GM19455 (cell line): ENCODE data around the gene PCBP2.
"Not testable (repeated sequence)": the region's sequence is repeated elsewhere in the genome, so short reads cannot be mapped to it uniquely, and the experiment has no call there.

Experiments used
- ATAC-seq: cut with Tn5 transposase; IDR thresholded peaks from one replicate; pipeline ENCODE4 v1.9.1; 2021; ENCODE audit not compliant: unreplicated experiment

PCBP2 gene

DNA sequence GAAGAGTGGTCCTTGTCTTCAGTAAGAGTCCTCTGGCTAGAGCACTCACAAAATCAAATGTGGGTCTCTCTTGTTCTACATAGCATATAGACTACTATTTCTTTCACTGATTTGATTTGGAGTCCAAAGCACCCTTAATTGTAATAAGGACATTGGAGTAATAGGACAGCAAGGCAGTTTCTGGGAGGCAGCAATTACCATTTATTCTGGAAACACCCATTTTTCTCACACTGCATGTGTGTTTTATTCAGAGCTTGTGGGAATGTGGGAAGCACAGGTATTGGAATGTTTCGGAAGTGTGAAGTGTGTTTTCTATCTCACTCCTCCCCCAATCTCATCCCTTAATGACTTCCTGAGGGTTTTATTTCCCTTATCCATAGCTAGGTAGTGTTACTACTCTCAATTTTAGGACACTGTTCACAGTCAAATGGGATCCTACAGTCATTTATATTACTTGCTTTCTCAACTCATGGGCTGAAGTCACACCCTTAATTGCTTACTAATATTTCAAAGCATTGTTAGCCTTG lies 20.2 kb downstream of the PCBP2 start:
- no peak for ATAC-seq

DNA sequence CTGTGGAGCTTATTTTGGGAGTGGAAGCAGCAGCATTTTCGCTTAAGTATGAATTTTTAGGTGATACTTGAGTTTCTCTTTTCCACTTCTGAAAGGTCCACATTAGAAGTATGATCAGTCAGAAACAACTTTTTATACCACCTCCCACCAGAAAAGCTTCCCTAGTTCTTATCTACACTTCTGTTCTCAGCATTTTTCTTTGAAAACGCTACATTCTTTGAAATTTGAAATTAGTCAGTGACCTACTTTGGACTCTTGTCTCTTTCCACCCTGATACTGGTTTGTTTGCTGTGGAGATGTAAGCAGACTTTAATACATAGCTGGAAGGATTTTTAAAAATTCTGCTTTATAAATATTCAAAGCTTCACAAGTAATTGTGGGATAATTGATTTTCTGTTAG lies 22.2 kb downstream of the PCBP2 start:
- no peak for ATAC-seq

DNA sequence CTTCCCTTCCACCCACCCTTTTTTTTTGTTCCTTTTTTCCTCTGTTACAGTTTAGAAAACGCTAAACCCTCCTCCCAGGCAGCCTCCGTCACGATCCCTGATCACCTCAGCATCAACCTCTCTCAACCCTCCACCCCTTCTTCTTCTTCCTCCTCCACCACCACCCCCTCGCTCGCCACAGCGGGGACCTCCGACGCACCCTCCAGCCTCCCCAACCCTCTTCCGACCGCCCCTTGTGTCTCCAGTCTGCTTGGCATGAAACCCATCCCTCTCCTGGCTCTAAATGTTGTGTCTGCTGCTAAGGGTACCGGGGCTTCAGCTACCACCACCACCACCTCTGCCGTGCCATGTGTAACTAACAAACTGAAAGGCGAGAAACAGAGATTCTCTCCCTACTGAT lies 22.9 kb downstream of the PCBP2 start:
- ATAC-seq = no peak

DNA sequence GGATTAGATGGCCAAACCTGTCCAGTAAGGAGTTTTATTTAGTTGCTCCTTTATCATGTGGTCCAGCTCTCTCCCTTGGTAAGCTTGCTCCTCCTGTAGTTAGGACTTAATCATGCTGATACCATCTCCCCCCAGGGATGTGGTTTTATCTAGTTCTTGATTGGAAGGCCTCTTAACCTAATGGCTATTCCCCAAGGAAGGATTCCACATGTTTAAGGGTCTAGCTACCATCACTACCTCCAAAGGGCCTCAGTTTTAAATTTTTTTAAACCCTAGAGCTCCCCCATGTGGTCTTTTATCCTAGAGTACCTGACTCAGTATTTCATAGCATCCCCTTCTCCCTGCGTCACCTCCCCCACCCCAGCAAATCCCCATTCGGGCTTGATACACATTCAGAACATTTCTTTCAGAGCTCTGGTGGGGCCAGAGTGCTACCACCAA lies 24.9 kb downstream of the PCBP2 start:
- no peak for ATAC-seq

DNA sequence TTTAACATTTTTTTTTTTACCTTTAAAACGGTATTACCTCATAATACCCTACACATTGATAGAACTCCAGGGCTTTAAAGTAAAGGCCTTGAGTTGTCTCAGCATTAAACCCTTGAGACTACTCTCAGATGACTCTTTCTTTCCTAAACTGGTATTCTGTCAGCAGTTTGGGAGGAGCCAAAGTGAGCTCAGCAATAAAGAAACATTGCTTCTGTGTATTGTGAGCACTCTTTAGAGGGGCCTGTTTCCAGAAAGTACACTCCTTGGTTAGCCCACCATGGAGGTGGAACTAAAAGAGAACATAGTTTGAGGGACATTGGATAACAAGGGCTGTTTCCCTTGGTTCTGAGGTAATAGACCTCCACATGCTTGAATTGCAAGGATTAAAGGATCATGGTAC lies 27.0 kb downstream of the PCBP2 start:
- no peak for ATAC-seq

DNA sequence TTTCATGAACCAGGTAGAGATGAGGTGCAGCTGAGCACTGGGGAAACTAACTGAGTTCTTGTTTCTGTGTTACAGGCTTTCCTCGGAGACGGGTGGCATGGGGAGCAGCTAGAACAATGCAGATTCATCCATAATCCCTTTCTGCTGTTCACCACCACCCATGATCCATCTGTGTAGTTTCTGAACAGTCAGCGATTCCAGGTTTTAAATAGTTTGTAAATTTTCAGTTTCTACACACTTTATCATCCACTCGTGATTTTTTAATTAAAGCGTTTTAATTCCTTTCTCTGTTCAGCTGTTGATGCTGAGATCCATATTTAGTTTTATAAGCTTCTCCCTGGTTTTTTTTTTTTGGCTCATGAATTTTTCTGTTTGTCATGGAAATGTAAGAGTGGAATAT lies 27.4 kb downstream of the PCBP2 start:
- no peak for ATAC-seq

DNA sequence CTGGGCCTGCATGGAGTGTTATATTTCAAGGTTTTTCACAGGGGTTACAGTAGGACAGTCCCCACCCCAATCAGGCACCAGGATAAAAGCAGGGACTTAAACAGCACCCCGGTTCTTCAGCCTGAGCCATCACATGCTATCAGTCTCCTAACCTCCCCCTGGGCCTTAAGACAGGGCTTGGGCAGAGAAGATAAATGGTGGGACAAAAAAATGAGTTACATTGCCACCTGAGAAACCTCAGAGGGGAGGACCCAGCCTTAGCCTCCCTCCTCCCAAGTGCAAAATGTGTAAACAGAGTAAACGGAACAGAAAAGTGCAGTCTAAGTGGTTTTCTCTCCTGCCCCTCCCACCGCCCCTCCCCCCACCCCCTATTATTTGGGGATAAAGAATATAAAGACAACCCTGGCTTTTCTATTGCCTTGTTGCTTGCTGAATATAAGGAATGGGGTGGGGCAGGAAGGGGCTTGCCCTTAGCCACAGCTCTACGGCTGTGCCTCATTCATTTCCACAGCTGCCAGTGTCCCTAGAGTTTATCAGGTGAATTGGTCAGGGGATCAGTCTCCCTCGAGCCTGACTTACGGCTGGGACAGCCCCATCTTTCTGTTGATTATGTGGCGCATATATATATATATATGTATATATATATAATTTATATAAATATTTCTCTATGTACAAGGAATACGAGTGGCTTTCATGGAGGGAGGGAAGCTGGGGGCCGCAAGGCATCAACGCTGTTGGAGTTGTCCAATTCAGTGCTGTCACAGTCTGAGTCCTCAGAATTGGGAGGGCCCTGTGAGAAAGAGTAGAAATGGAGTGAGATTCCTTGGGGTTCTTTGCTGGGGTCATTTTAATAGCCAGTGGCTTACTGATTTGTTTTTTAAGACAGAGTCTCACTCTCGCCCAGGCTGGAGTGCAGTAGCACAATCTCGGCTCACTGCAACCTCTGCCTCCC lies 28.9 kb downstream of the PCBP2 start:
- no peak for ATAC-seq

DNA sequence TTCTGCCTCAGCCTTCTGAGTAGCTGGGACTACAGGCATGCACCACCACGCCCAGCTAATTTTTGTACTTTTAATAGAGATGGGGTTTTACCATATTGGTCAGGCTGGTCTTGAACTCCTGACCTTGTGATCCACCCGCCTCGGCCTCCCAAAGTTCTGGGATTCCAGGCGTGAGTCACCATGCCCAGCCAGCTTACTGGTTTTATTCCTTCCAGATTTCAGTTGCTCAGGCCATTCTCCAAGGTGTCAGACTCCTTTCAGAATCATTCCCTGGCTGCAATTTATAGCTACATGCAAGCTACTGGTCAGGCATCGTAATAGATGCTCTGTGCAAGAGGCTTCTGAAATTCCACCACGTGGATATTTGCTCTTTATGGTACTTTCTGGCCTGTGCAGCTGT lies 29.6 kb downstream of the PCBP2 start:
- ATAC-seq = not testable (repeated sequence)

DNA sequence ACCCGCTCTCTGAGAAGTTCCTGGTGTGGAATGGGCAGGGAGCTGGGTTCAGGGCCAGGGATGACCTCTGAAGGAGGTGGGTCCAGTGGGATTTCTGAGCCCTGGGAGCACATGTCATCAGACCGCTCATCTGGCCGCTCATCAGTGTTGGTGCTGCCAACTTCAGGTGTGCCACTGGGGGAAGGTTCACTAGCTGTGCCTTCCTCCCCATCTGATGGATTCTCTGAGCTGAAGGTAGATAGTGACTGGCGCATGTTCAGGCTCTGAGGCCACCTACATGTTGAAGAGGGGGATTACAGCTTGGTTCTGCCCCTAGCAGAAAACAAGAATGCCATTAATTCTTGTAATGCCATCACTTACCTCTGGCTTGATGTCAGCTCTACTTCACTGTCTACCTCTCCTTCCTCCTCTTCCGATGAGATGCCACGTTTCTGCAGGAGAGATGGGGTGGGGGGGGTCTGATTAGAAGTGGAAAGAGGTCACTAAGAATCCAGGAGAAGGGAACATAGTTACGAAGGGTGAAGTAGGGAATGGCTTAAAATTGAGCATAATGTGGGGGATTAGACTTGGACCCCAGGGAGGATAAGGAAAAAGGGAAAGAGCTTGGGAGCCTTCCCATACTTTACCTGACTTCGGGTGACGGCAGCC lies 30.2 kb downstream of the PCBP2 start:
- no peak for ATAC-seq

DNA sequence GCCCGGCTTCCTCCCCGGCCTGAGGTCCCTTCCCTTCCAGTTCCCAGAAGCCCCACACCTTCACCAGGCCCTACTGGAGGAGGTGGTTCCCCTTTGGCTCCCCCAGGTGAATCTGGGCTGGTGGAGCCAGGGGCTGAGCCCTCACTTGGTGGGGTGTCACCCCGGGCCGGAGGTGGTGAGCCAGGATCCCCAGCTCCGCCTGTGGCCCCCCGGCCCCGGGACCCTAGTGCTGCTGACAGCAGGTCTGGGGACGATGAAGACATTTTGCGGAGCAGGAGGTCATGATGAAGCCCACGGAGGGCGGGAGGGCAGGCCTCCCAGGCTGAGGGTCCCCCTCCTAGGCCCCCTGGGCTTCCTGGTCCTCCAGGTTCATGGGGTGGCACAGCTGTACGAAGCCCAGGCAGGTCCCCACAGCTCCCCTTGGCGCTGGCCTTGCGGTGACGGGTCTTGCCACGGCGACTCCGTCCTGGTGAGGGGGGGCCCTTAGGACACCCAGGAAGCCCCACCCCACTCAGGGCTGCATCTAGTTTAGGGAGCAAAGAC lies 30.8 kb downstream of the PCBP2 start:
- no peak for ATAC-seq

DNA sequence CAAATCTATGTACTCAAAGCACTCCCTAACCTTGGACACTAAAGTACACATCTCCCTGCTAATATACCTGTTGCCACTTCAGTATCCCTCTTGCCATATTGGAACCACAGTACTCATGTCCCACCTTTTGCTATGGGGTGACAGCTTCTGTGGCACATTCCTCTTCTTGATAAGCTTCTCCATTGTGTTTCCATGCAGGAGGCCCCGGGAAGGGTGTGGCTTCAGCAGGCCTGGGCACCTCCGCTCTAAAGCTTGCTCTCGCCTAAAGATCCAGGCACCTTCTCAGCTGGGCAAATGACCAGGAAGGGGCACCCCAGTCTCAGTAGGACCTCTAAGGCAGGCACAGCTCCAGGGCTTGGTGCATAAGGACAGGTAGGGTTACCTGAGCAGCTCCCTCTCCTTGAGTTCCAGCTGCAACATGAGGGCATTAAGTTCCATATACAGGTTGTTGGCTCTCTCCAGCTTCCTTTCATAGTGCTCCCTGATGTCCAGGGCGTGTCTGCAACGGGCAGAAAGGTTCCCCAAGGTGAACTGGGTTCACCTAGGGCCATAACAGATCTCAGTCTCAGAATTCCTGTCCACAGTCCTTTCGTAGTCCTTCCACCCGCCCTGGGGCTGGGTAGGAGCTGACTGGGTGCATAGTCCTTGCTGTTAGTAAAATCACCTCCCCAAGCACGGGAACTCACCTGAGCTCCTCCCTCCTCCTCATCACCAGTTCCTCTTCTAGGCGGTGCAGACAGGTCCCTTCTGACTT lies 31.5 kb downstream of the PCBP2 start:
- ATAC-seq = no peak

DNA sequence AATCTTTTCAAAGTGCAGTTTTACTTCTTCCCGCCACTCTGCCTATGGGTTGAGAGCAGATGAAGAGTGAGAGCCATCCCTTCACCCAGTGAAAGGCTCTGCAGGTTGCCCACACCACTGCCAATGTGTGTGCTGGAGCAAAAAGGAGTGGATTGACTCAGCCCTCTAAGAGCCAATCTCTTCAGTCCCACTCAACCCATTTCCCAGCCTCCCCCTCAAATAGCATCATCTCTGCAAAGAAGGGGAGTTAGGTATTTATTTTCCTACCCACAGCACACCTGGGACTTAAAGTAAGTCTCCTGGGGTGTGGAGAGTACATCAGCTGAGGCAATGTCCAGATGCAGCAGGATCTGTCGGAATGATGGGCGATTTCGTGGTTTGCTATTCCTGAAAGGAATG lies 32.1 kb downstream of the PCBP2 start:
- no peak for ATAC-seq

DNA sequence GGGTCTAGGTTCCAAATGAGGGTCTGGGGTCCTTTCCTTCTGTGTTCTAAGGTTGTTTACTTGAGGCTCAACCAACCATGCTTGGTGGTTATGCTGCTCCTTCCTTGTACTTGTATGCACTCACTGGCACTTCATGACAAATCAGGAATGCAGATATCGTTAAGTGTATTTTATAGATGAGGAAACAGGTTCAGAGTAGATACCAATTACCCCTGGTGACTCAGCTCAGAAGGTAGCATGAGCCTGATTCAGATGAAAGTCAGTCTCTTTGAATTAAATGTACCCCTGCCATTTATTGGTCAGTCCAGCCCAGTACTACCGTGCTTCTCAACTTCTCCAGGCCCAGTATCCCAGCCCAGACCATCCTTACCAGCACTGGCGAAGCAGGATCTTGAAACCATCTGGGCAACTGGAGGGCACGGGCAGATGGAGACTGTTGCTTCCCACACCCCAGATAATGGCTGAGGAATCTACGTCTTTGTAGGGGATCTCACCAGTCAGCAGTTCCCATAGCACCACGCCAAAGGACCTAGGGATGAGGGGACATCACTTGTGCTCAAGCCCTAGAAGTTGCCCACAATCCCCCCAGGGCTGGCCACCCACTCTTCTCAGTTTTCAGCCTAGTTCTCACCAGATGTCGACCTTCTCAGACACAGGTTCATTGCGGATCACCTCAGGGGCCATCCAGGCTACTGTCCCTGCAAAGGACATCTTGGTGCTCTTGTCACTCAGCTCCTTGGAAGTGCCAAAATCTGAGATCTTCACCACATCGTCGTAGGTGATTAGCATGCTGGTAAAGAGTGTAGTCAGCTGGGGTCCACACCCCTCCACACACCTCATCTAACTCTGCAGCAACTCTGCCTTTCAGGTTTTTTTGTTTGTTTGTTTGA lies 33.0 kb downstream of the PCBP2 start:
- no peak for ATAC-seq

DNA sequence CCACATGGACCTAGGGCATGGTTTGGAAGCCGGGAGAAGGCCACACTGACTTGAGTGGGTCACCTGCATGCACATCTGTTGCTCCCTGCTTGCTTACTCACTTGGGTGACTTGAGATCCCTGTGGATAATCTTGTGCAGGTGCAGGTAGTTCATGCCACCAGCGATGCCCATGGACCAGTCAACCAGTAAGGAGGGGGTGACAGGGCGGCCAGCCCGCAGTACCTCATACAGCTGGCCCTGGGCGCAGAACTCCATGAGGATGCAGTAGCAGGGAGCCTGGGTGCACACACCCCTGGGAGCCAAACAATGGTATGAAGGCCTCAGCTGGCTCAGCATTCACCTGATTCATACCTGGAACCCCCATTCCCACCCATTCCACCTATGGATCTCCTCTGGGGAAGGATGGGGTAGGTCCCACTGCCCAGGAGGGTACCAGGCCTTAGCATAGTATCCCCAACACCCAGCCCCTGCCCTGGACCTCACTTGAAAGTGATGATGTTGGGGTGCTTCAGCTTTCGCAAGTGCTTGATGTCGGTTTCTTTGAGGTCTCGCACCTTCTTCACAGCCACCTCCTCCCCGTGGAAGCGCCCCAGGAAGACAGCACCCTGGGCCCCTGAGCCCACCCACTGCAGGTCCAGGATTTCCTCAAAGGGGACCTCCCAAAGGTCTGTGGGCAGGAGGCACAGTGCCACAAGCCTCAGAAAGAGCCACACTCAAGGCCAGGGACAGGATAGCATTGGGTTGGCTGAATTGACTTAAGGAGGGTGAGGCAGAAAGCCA lies 34.2 kb downstream of the PCBP2 start:
- no peak for ATAC-seq

DNA sequence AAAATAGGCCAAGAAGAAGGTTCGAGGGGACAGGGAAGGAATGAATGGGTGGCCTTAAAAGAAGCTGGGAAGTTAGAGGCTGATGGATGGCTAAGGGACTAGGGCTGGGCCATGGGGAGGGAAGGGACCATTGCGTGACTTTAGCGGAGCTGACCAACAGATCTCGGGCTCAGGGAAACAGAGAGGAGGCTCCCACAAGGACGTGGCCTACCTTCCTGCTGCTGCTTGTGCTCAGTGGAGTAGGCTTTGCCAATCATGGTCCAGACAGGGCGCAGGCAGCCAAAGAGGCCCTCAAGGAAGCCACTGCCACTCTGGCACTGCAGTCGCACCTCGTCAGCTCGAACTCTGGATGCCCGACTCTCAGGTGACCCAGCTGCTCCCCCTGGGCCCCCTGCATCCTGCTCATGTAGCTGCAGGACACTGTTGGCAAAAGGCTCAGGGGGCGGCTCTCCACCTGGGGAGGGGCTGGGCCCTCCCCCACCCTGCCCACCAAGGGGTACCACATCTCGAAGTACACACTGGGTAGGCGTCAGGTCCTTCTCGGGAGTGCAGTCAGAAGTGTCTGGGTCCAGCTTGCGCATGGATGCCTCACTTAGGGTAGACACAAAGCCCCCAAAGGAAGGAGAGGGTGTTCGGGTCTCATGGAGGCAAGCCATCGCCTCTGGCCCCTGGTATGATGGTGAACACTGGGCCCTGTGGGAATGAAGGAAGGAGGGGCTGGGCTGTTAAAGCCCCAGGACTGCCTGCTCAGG lies 35.0 kb downstream of the PCBP2 start:
- no peak for ATAC-seq

DNA sequence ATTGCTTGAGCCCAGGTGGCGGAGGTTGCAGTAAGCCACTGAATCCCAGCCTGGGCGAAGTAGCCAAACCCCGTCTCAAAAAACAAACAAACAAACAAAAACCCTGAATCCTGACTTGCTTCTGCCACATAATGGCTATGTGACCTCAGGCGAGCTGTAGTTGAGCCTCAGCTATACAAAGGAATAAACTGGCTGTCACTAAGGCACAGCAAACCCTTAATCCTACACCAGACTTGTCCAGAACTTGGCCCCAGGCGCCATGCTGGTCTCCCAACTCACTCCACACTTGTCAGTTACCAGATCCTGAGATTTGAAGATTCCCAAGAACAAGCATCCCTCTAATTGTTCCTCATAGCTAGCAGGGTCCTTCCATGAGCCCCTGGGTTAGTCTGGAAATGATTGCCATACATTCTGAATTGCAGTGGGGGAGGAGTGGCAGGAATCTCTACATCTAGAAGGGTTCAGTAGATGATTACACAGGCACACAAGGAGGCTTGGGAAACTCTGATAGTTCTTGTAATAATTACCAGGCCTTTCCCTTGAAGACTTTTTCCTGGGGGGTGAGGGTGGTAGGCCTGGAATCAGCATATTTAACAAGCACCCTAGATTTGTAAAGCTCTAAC lies 37.5 kb downstream of the PCBP2 start:
- no peak for ATAC-seq

DNA sequence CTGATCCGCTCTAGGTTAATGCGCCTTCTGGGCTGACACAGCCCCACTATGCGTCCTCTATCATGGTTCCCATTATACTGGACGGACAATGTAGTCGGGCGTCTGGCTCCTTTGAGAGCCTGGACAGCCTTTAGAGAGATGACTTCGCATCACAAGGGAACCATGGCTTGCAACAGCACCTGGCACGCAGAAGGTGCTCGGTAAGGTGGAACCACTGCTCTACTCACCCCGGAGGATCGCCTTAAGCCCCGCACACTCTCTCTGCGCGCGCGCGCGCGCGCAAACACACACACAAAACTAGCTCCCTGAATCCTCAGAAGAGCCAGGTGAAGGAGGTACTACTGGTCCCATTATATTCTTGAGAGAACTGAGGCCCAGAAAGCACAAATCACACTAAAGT lies 40.3 kb downstream of the PCBP2 start:
- no peak for ATAC-seq
